ENCODE data around the gene RNF217.
A peak's percentile ranks its signal among the peaks of the same experiment; 100 is the strongest.
"Not testable (repeated sequence)": the region's sequence is repeated elsewhere in the genome, so short reads cannot be mapped to it uniquely, and the experiment has no call there.

Gene RNF217

GRCh38 chr6:125027287-125027686 is 65.0 kb downstream of the RNF217 start:
- Histone ChIP-seq H3K4me3 (ENCODE audit: low read length in 2 of 2) (no peak overlapping the region), H3K18ac (ENCODE audit: low read length) (no peak overlapping the region), H3K4me2 (ENCODE audit: insufficient read depth, low read length, poor library complexity, severe bottlenecking) (no peak overlapping the region), H3K36me3 (replicated peaks in 1 of 2; ENCODE audit: control insufficient read depth in 2 of 2, insufficient read depth in 2 of 2, low read length in 2 of 2) (no peaks in the 10 kb centered on the region), H3K79me1 (ENCODE audit: low read depth, low read length) (no peaks in the 10 kb centered on the region), H2BK12ac (ENCODE audit: low read length) (no peak overlapping the region), H3K23ac (ENCODE audit: low read depth, low read length, poor library complexity) (no peak overlapping the region), H2AK5ac (ENCODE audit: low read depth, low read length) (no peak overlapping the region), H3K4me1 (ENCODE audit: control insufficient read depth in 2 of 2, insufficient read depth in 1 of 2, low read depth in 1 of 2, low read length in 2 of 2) (peaks cover 0 to 1% of the 10 kb centered on the region in 2 donors), H4K91ac (ENCODE audit: low read depth, low read length, poor library complexity) (no peak overlapping the region), H3K14ac (ENCODE audit: low read length) (no peak overlapping the region), H3K9me3 (replicated peaks in 1 of 2; ENCODE audit: control insufficient read depth in 2 of 2, insufficient read depth in 1 of 2, low read depth in 1 of 2, low read length in 2 of 2) (no peaks in the 10 kb centered on the region), H3K9ac (ENCODE audit: low read depth, low read length, poor library complexity) (no peak overlapping the region), H4K8ac (ENCODE audit: low read depth, low read length) (no peak overlapping the region), H3K27ac (replicated peaks; ENCODE audit: low read length) (no peak overlapping the region), H2AFZ (ENCODE audit: low read length) (no peak overlapping the region), H2BK5ac (ENCODE audit: low read length) (no peak overlapping the region), H2BK15ac (ENCODE audit: low read length) (no peak overlapping the region), H2BK120ac (ENCODE audit: low read depth, low read length) (no peak overlapping the region), H3K4ac (ENCODE audit: low read length) (no peak overlapping the region), H3K27me3 (ENCODE audit: control insufficient read depth in 3 of 3, insufficient read depth in 3 of 3, low read depth in 1 of 3, low read length in 3 of 3) (no peaks in the 10 kb centered on the region)
- DNase-seq (ENCODE audit: low spot score): no peak
- WGBS, 2 donors (ENCODE audit: extremely low coverage in 2 of 2, insufficient read length in 2 of 2, insufficient replicate concordance in 1 of 2): no CpG with 5 or more reads among the region's 3 CpGs

- no CpG with 5 or more reads among the region's 6 CpGs for WGBS, 2 donors (ENCODE audit: extremely low coverage in 2 of 2, insufficient read length in 2 of 2, insufficient replicate concordance in 1 of 2)
- H2BK12ac ChIP-seq (ENCODE audit: low read length): no peak overlapping the region
- H3K79me1 ChIP-seq (ENCODE audit: low read depth, low read length): no peaks in the 10 kb centered on the region
- no peaks in the 10 kb centered on the region for H3K27me3 ChIP-seq (ENCODE audit: control insufficient read depth in 3 of 3, insufficient read depth in 3 of 3, low read depth in 1 of 3, low read length in 3 of 3)
- H3K9ac ChIP-seq (ENCODE audit: low read depth, low read length, poor library complexity): no peak overlapping the region
- no peak overlapping the region for H3K27ac ChIP-seq (replicated peaks; ENCODE audit: low read length)
- no peak overlapping the region for H4K8ac ChIP-seq (ENCODE audit: low read depth, low read length)
- H3K9me3 ChIP-seq (replicated peaks in 1 of 2; ENCODE audit: control insufficient read depth in 2 of 2, insufficient read depth in 1 of 2, low read depth in 1 of 2, low read length in 2 of 2): no peaks in the 10 kb centered on the region
- H3K4me2 ChIP-seq (ENCODE audit: insufficient read depth, low read length, poor library complexity, severe bottlenecking): no peak overlapping the region
- H3K4me3 ChIP-seq (ENCODE audit: low read length in 2 of 2): peak overlapping the region in 1 of 2 donors; percentile 20
- H2BK15ac ChIP-seq (ENCODE audit: low read length): no peak overlapping the region
- no peak overlapping the region for H3K18ac ChIP-seq (ENCODE audit: low read length)
- H2AK5ac ChIP-seq (ENCODE audit: low read depth, low read length): no peak overlapping the region
- no peak overlapping the region for H3K23ac ChIP-seq (ENCODE audit: low read depth, low read length, poor library complexity)
- H2AFZ ChIP-seq (ENCODE audit: low read length): no peak overlapping the region
- no peaks in the 10 kb centered on the region for H3K36me3 ChIP-seq (replicated peaks in 1 of 2; ENCODE audit: control insufficient read depth in 2 of 2, insufficient read depth in 2 of 2, low read length in 2 of 2)
- H3K4me1 ChIP-seq (ENCODE audit: control insufficient read depth in 2 of 2, insufficient read depth in 1 of 2, low read depth in 1 of 2, low read length in 2 of 2): peaks cover 0 to 1% of the 10 kb centered on the region in 2 donors
- H4K91ac ChIP-seq (ENCODE audit: low read depth, low read length, poor library complexity): no peak overlapping the region
- H3K4ac ChIP-seq (ENCODE audit: low read length): no peak overlapping the region
- no peak overlapping the region for H2BK120ac ChIP-seq (ENCODE audit: low read depth, low read length)
- no peak for DNase-seq (ENCODE audit: low spot score)
- no peak overlapping the region for H2BK5ac ChIP-seq (ENCODE audit: low read length)
- H3K14ac ChIP-seq (ENCODE audit: low read length): no peak overlapping the region
Observed at GRCh38 chr6:125030969-125031368, 68.7 kb downstream of the RNF217 start.

GRCh38 chr6:125031385-125031784 is 69.1 kb downstream of the RNF217 start:
- Histone ChIP-seq H2BK15ac (ENCODE audit: low read length) (no peak overlapping the region), H4K8ac (ENCODE audit: low read depth, low read length) (no peak overlapping the region), H3K18ac (ENCODE audit: low read length) (no peak overlapping the region)

GRCh38 chr6:125034929-125035328 is 72.7 kb downstream of the RNF217 start:
- not testable (repeated sequence) for H3K4me1 ChIP-seq (ENCODE audit: control insufficient read depth in 2 of 2, insufficient read depth in 1 of 2, low read depth in 1 of 2, low read length in 2 of 2); H3K79me1 ChIP-seq (ENCODE audit: low read depth, low read length); H3K23ac ChIP-seq (ENCODE audit: low read depth, low read length, poor library complexity); H3K18ac ChIP-seq (ENCODE audit: low read length); H4K8ac ChIP-seq (ENCODE audit: low read depth, low read length); H2BK5ac ChIP-seq (ENCODE audit: low read length); H3K36me3 ChIP-seq (replicated peaks in 1 of 2; ENCODE audit: control insufficient read depth in 2 of 2, insufficient read depth in 2 of 2, low read length in 2 of 2); H3K4me2 ChIP-seq (ENCODE audit: insufficient read depth, low read length, poor library complexity, severe bottlenecking); H4K91ac ChIP-seq (ENCODE audit: low read depth, low read length, poor library complexity); H2BK12ac ChIP-seq (ENCODE audit: low read length); H3K4me3 ChIP-seq (ENCODE audit: low read length in 2 of 2); H2AFZ ChIP-seq (ENCODE audit: low read length); H3K4ac ChIP-seq (ENCODE audit: low read length); H2BK15ac ChIP-seq (ENCODE audit: low read length); H3K27me3 ChIP-seq (ENCODE audit: control insufficient read depth in 3 of 3, insufficient read depth in 3 of 3, low read depth in 1 of 3, low read length in 3 of 3); H3K9me3 ChIP-seq (replicated peaks in 1 of 2; ENCODE audit: control insufficient read depth in 2 of 2, insufficient read depth in 1 of 2, low read depth in 1 of 2, low read length in 2 of 2); H3K27ac ChIP-seq (replicated peaks; ENCODE audit: low read length); H3K9ac ChIP-seq (ENCODE audit: low read depth, low read length, poor library complexity); H3K14ac ChIP-seq (ENCODE audit: low read length); H2AK5ac ChIP-seq (ENCODE audit: low read depth, low read length); H2BK120ac ChIP-seq (ENCODE audit: low read depth, low read length); DNase-seq (ENCODE audit: low spot score)

More at GRCh38 chr6:125031385-125031784, 69.1 kb downstream of the RNF217 start:
- no peaks in the 10 kb centered on the region for H3K9me3 ChIP-seq (replicated peaks in 1 of 2; ENCODE audit: control insufficient read depth in 2 of 2, insufficient read depth in 1 of 2, low read depth in 1 of 2, low read length in 2 of 2)
- no peak overlapping the region for H3K9ac ChIP-seq (ENCODE audit: low read depth, low read length, poor library complexity)
- H3K27ac ChIP-seq (replicated peaks; ENCODE audit: low read length): no peak overlapping the region
- DNase-seq (ENCODE audit: low spot score): no peak
- no peak overlapping the region for H2AK5ac ChIP-seq (ENCODE audit: low read depth, low read length)
- H3K4me2 ChIP-seq (ENCODE audit: insufficient read depth, low read length, poor library complexity, severe bottlenecking): no peak overlapping the region
- no peak overlapping the region for H3K4me3 ChIP-seq (ENCODE audit: low read length in 2 of 2)
- H3K14ac ChIP-seq (ENCODE audit: low read length): no peak overlapping the region
- H3K27me3 ChIP-seq (ENCODE audit: control insufficient read depth in 3 of 3, insufficient read depth in 3 of 3, low read depth in 1 of 3, low read length in 3 of 3): no peaks in the 10 kb centered on the region
- H4K91ac ChIP-seq (ENCODE audit: low read depth, low read length, poor library complexity): no peak overlapping the region
- H2BK5ac ChIP-seq (ENCODE audit: low read length): no peak overlapping the region
- no CpG with 5 or more reads among the region's 1 CpG for WGBS, 2 donors (ENCODE audit: extremely low coverage in 2 of 2, insufficient read length in 2 of 2, insufficient replicate concordance in 1 of 2)
- no peaks in the 10 kb centered on the region for H3K79me1 ChIP-seq (ENCODE audit: low read depth, low read length)
- H3K36me3 ChIP-seq (replicated peaks in 1 of 2; ENCODE audit: control insufficient read depth in 2 of 2, insufficient read depth in 2 of 2, low read length in 2 of 2): no peaks in the 10 kb centered on the region
- H3K4ac ChIP-seq (ENCODE audit: low read length): no peak overlapping the region
- H2BK12ac ChIP-seq (ENCODE audit: low read length): no peak overlapping the region
- peaks cover 0 to 1% of the 10 kb centered on the region in 2 donors for H3K4me1 ChIP-seq (ENCODE audit: control insufficient read depth in 2 of 2, insufficient read depth in 1 of 2, low read depth in 1 of 2, low read length in 2 of 2)
- no peak overlapping the region for H2BK120ac ChIP-seq (ENCODE audit: low read depth, low read length)
- no peak overlapping the region for H3K23ac ChIP-seq (ENCODE audit: low read depth, low read length, poor library complexity)
- no peak overlapping the region for H2AFZ ChIP-seq (ENCODE audit: low read length)

Data from neuronal stem cell (in vitro differentiated cells).